OCI-LY3 (cell line): Measurements from ENCODE around the gene TAGLN2.

ENCODE experiments used
- H2AFZ ChIP-seq: fragments of 200-600, 300-600 bp; shearing (Covaris generic); 2 replicates; pipeline ENCODE4 v1.6.0; 2014; ENCODE audit warnings: antibody characterized with exemption, low read depth, low read length
- H3K27ac ChIP-seq: fragments of 200-600, 300-600 bp; sonication (generic); 2 replicates; pipeline ENCODE4 v1.5.1; 2014; ENCODE audit warnings: mild to moderate bottlenecking, low read length, moderate library complexity, mixed read lengths
- H3K27me3 ChIP-seq: fragments of 200-600, 300-600 bp; sonication (generic); 2 replicates; pipeline ENCODE4 v1.6.1; 2014; ENCODE audit warnings: low read depth, low read length, mixed read lengths
- H3K36me3 ChIP-seq: fragments of 200-600, 300-600 bp; sonication (generic); replicated peaks from 2 replicates; pipeline ENCODE3; 2014; ENCODE audit warnings: low read depth, low read length, mixed read lengths
- H3K4me1 ChIP-seq: fragments of 300-600, 200-600 bp; sonication (generic); 2 replicates; pipeline ENCODE4 v1.6.1; 2014; ENCODE audit warnings: low read length, mixed read lengths
- H3K4me2 ChIP-seq: fragments of 200-600, 300-600 bp; sonication (generic); 2 replicates; pipeline ENCODE4 v1.6.1; 2014; ENCODE audit warnings: low read length, mixed read lengths
- H3K4me3 ChIP-seq: fragments of 300-600, 200-600 bp; sonication (generic); 2 replicates; pipeline ENCODE4 v1.5.1; 2014; ENCODE audit warnings: antibody characterized with exemption, mild to moderate bottlenecking, low read length, moderate library complexity
- H3K79me2 ChIP-seq: fragments of 300-600, 200-600 bp; shearing (Covaris generic); 2 replicates; pipeline ENCODE4 v1.6.1; 2014; ENCODE audit warnings: mild to moderate bottlenecking, low read length, mixed read lengths
- H3K9ac ChIP-seq: fragments of 300-600, 200-600 bp; shearing (Covaris generic); 2 replicates; pipeline ENCODE4 v1.6.0; 2014; ENCODE audit warnings: mild to moderate bottlenecking, low read length, moderate library complexity
- H3K9me3 ChIP-seq: fragments of 200-600, 300-600 bp; shearing (Covaris generic); 2 replicates; pipeline ENCODE4 v1.6.1; 2014; ENCODE audit warnings: low read length, mixed read lengths; ENCODE audit not compliant: insufficient read depth
- H4K20me1 ChIP-seq: fragments of 200-600, 300-600 bp; sonication (generic); 2 replicates; pipeline ENCODE4 v1.6.1; 2016; ENCODE audit warnings: low read length, mixed read lengths; ENCODE audit not compliant: insufficient read depth
- EZH2phosphoT487 ChIP-seq: fragments of 200-600 bp; shearing (Covaris generic); IDR thresholded peaks from 2 replicates; pipeline ENCODE4 v1.6.1; 2018; ENCODE audit warnings: antibody characterized with exemption, mixed run types, low read depth
- TF ChIP-seq, protein P1 (sequence below): fragments of 200-600, 300-600 bp; sonication (generic); IDR thresholded peaks from 2 replicates; pipeline ENCODE4 v1.5.1; 2014; ENCODE audit warnings: antibody characterized with exemption, low read length, low read depth

TAGLN2 gene

DNA sequence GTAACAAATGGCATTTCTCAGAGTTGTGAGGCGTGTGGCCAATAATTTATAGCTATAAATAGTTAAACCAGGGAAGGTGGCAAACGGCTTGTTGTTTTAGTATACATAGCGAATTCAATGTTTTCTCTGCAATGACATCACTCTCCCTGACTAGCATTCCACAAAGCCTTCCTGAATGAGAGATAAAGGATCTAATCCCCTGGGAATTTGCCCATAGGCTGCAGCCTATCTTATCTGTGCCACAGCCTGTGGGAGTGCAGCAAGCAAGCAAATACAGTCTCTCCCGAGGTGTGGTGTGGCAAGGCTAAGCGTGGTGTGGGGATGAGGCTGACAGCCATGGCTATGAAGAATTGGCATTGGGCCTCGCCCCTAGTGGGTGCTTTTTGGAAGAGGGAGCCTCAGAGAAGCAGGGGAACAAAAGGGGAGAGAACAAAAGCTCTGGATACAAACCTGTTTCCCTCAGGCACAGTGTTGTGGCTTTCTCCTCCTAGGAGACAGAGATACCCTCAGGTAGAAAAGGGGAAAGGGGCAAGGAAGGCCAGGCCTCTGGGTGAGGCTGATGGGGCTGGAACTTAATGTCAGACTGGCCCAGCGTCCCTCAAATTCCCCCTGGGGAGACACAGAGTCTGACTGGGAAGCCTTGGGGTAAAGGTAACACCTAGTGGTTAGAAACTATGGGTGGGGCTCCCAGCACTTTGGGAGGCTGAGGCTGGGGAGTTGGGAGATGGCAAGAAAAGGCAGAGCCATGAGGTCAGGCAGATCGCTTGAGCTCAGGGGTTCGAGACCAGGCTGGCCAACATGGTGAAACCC is 8.9 kb downstream of the TAGLN2 start:
- Histone ChIP-seq H3K36me3 (peaks cover 56% of the 10 kb centered on the region), H3K27me3 (no peaks in the 10 kb centered on the region), H3K79me2 (peaks cover 36% of the 10 kb centered on the region), H3K4me1 (peaks cover 25% of the 10 kb centered on the region), H3K9ac (no peak overlapping the region), H3K4me3 (no peak overlapping the region), H3K27ac (0 out of 2 replicates have a peak overlapping the region, but pooled peaks have one; percentile 3), H3K4me2 (no peak overlapping the region), H4K20me1 (peaks cover 65% of the 10 kb centered on the region), H3K9me3 (no peaks in the 10 kb centered on the region), H2AFZ (no peak overlapping the region)
- TF ChIP-seq EZH2phosphoT487 = no peak
- TF ChIP-seq, protein P1, sequence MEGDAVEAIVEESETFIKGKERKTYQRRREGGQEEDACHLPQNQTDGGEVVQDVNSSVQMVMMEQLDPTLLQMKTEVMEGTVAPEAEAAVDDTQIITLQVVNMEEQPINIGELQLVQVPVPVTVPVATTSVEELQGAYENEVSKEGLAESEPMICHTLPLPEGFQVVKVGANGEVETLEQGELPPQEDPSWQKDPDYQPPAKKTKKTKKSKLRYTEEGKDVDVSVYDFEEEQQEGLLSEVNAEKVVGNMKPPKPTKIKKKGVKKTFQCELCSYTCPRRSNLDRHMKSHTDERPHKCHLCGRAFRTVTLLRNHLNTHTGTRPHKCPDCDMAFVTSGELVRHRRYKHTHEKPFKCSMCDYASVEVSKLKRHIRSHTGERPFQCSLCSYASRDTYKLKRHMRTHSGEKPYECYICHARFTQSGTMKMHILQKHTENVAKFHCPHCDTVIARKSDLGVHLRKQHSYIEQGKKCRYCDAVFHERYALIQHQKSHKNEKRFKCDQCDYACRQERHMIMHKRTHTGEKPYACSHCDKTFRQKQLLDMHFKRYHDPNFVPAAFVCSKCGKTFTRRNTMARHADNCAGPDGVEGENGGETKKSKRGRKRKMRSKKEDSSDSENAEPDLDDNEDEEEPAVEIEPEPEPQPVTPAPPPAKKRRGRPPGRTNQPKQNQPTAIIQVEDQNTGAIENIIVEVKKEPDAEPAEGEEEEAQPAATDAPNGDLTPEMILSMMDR = no peak

DNA sequence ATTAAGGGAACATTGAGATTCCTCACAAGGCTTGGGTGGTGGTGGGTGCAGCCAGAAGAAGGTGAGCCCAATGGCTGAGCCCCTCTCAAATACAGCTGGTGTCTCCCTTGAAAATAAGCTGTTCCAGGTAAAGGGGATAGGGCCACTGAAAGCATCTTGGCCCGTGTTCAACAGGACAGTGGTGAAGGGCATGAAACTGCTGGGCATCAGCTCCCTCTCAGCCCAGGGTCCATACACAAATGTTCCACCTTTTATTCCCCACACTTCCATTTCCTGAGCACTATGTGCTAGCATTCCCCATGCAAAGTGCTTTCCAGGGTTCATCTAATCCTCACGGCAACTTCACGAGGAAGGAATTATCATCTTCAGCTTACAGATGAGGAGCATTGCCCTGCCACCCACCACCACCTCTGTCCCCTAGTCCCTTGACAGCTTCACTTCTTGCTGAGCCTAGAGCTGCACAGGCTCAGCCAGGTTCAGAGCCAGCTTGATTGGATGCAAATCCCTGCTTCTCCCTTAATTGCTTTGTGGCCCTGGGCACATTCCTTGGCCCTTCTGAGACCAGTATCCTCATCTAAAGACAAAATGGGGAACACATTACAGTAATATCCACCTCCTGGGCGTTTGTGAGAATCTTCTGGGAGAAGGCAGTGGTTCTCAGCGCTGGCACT is 9.6 kb downstream of the TAGLN2 start:
- no peak overlapping the region for H2AFZ ChIP-seq
- H3K27ac ChIP-seq = peak overlapping the region; percentile 12; the same call in 1 of the 2 replicates
- H3K9ac ChIP-seq = no peak overlapping the region
- H3K9me3 ChIP-seq = no peaks in the 10 kb centered on the region
- peaks cover 29% of the 10 kb centered on the region for H3K79me2 ChIP-seq
- peaks cover 58% of the 10 kb centered on the region for H4K20me1 ChIP-seq
- no peaks in the 10 kb centered on the region for H3K27me3 ChIP-seq
- H3K4me1 ChIP-seq = peaks cover 25% of the 10 kb centered on the region
- TF ChIP-seq EZH2phosphoT487 = no peak
- TF ChIP-seq, protein P1 = no peak
- H3K36me3 ChIP-seq = peaks cover 52% of the 10 kb centered on the region
- H3K4me3 ChIP-seq = no peak overlapping the region
- no peak overlapping the region for H3K4me2 ChIP-seq

- Histone ChIP-seq H2AFZ (no peak overlapping the region), H3K4me3 (no peak overlapping the region), H3K4me1 (peaks cover 22% of the 10 kb centered on the region), H3K9ac (no peak overlapping the region), H3K9me3 (no peaks in the 10 kb centered on the region), H4K20me1 (peaks cover 45% of the 10 kb centered on the region), H3K79me2 (peaks cover 16% of the 10 kb centered on the region), H3K27me3 (no peaks in the 10 kb centered on the region), H3K27ac (no peak overlapping the region), H3K4me2 (no peak overlapping the region), H3K36me3 (peaks cover 39% of the 10 kb centered on the region)
- TF ChIP-seq, protein P1 = no peak
These were observed 10.9 kb downstream of the TAGLN2 start for GRCh38 chr1:159914252-159915018.
